WTC11 (cell line): ENCODE results near the gene PRKACB. TPM values are rescaled to one million over a fixed set of nuclear protein-coding genes. Genes with fewer than 3 reads are reported as not detected.

Experiments used
- ATAC-seq: fragments of 200-7000 bp; cut with Tn5 transposase; 2 replicates; pipeline ENCODE4 v1.10.0; 2021; ENCODE audit warnings: mild to moderate bottlenecking, moderate library complexity
- CTCF ChIA-PET: fragments of 300-600 bp; sonication (Branson Sonifier 250); formaldehyde crosslinking; loops from one replicate; lab custom pipeline; 2021; ENCODE audit warnings: antibody characterized with exemption; lab: Charles Lee
- POLR2A ChIA-PET: fragments of 350-600 bp; sonication (Branson Sonifier 250); formaldehyde crosslinking; loops from one replicate; lab custom pipeline; 2021; ENCODE audit warnings: antibody characterized with exemption; lab: Charles Lee
- DNase-seq: peaks from one replicate; pipeline ENCODE4 v3.0.0; 2021; ENCODE audit warnings: low spot score
- H3K27ac Mint-ChIP-seq: 2 replicates; pipeline ENCODE4 v1.8.0; 2021; ENCODE audit warnings: mixed read lengths
- H3K27me3 Mint-ChIP-seq: 2 replicates; pipeline ENCODE4 v1.8.0; 2021; ENCODE audit warnings: low read depth, mild to moderate bottlenecking, moderate library complexity, mixed read lengths
- H3K36me3 Mint-ChIP-seq: 2 replicates; pipeline ENCODE4 v1.8.0; 2021; ENCODE audit warnings: mixed read lengths
- H3K4me1 Mint-ChIP-seq: 2 replicates; pipeline ENCODE4 v1.8.0; 2022; ENCODE audit warnings: mixed read lengths
- H3K4me3 Mint-ChIP-seq: 2 replicates; pipeline ENCODE4 v1.8.0; 2021; ENCODE audit warnings: mild to moderate bottlenecking, moderate library complexity, mixed read lengths
- H3K9me3 Mint-ChIP-seq: 2 replicates; pipeline ENCODE4 v1.8.0; 2021; ENCODE audit warnings: mixed read lengths
- ELF4 ChIP-seq: sonication (generic); formaldehyde crosslinking; IDR thresholded peaks from 2 replicates; pipeline ENCODE4 v1.8.1; 2022; ENCODE audit warnings: low read depth, mild to moderate bottlenecking, moderate library complexity, missing genetic modification reagents
- EMX1 ChIP-seq: fragments of 250-450 bp; sonication (Bioruptor Pico); IDR thresholded peaks from 2 replicates; pipeline ENCODE4 v1.8.0; 2021; ENCODE audit warnings: mild to moderate bottlenecking
- ESRRA ChIP-seq: sonication (generic); formaldehyde crosslinking; IDR thresholded peaks from 2 replicates; pipeline ENCODE4 v1.8.1; 2022; ENCODE audit warnings: mild to moderate bottlenecking, missing genetic modification reagents, borderline replicate concordance
- FOXK1 ChIP-seq: sonication (generic); formaldehyde crosslinking; IDR thresholded peaks from 2 replicates; pipeline ENCODE4 v1.8.0; 2022; ENCODE audit warnings: mild to moderate bottlenecking, moderate library complexity, missing genetic modification reagents
- FOXP1 ChIP-seq: sonication (generic); formaldehyde crosslinking; IDR thresholded peaks from 2 replicates; pipeline ENCODE4 v1.8.0; 2022; ENCODE audit warnings: missing genetic modification reagents, mild to moderate bottlenecking, moderate library complexity, borderline replicate concordance
- JAZF1 ChIP-seq: fragments of 250-450 bp; sonication (Bioruptor Pico); IDR thresholded peaks from 2 replicates; pipeline ENCODE4 v1.9.0; 2021; ENCODE audit warnings: moderate library complexity, mild to moderate bottlenecking, inconsistent platforms
- KAT7 ChIP-seq: sonication (generic); formaldehyde crosslinking; IDR thresholded peaks from 2 replicates; pipeline ENCODE4 v1.8.1; 2023; ENCODE audit warnings: missing genetic modification reagents, mild to moderate bottlenecking, borderline replicate concordance
- MAX ChIP-seq: sonication (generic); formaldehyde crosslinking; IDR thresholded peaks from 2 replicates; pipeline ENCODE4 v1.8.0; 2022; ENCODE audit warnings: mild to moderate bottlenecking, missing genetic modification reagents
- MXD4 ChIP-seq: fragments of 250-450 bp; sonication (Bioruptor Pico); IDR thresholded peaks from 2 replicates; pipeline ENCODE4 v1.8.0; 2021; ENCODE audit warnings: mild to moderate bottlenecking, moderate library complexity, borderline replicate concordance
- NFYB ChIP-seq: sonication (generic); formaldehyde crosslinking; conservative IDR thresholded peaks from 2 replicates; pipeline ENCODE4 v1.8.0; 2022; ENCODE audit warnings: low read depth, missing genetic modification reagents
- NR1H2 ChIP-seq: sonication (generic); formaldehyde crosslinking; IDR thresholded peaks from 2 replicates; pipeline ENCODE4 v1.9.0; 2021; ENCODE audit warnings: mild to moderate bottlenecking, moderate library complexity, missing genetic modification reagents
- NR2C2 ChIP-seq: sonication (generic); formaldehyde crosslinking; IDR thresholded peaks from 2 replicates; pipeline ENCODE4 v1.8.0; 2022; ENCODE audit warnings: mild to moderate bottlenecking, missing genetic modification reagents
- OVOL2 ChIP-seq: fragments of 250-450 bp; sonication (Bioruptor Pico); IDR thresholded peaks from 2 replicates; pipeline ENCODE4 v1.9.0; 2021; ENCODE audit warnings: mild to moderate bottlenecking, borderline replicate concordance
- PRRX2 ChIP-seq: fragments of 250-450 bp; sonication (Bioruptor Pico); IDR thresholded peaks from 2 replicates; pipeline ENCODE4 v1.8.0; 2021; ENCODE audit warnings: mild to moderate bottlenecking
- SMAD4 ChIP-seq: sonication (generic); formaldehyde crosslinking; IDR thresholded peaks from 2 replicates; pipeline ENCODE4 v1.8.0; 2022; ENCODE audit warnings: mild to moderate bottlenecking, missing genetic modification reagents
- TEAD4 ChIP-seq: sonication (generic); formaldehyde crosslinking; IDR thresholded peaks from 2 replicates; pipeline ENCODE4 v1.8.0; 2022; ENCODE audit warnings: mild to moderate bottlenecking, missing genetic modification reagents
- USF2 ChIP-seq: sonication (generic); formaldehyde crosslinking; IDR thresholded peaks from 2 replicates; pipeline ENCODE4 v1.8.1; 2023; ENCODE audit warnings: mild to moderate bottlenecking, missing genetic modification reagents, moderate library complexity
- ZNF416 ChIP-seq: fragments of 250-450 bp; sonication (Bioruptor Pico); IDR thresholded peaks from 2 replicates; pipeline ENCODE4 v1.9.0; 2021; ENCODE audit warnings: mild to moderate bottlenecking, inconsistent platforms
- ZNF512 ChIP-seq: sonication (generic); formaldehyde crosslinking; IDR thresholded peaks from 2 replicates; pipeline ENCODE4 v1.8.1; 2022; ENCODE audit warnings: missing genetic modification reagents, borderline replicate concordance
- ZSCAN18 ChIP-seq: fragments of 250-450 bp; sonication (Bioruptor Pico); IDR thresholded peaks from 2 replicates; pipeline ENCODE4 v2.1.2; 2022; ENCODE audit warnings: mild to moderate bottlenecking, moderate library complexity
- total RNA-seq: library from RNA; stranded (reverse); gene quantifications from 3 replicates; pipeline ENCODE4 v1.2.3, GENCODE V29; 2021
- TF ChIP-seq, protein P1 (sequence below): sonication (generic); formaldehyde crosslinking; IDR thresholded peaks from 2 replicates; pipeline ENCODE4 v1.8.1; 2022; ENCODE audit warnings: mild to moderate bottlenecking, moderate library complexity, missing genetic modification reagents
- TF ChIP-seq, protein P2 (sequence below): sonication (generic); formaldehyde crosslinking; IDR thresholded peaks from 2 replicates; pipeline ENCODE4 v1.8.0; 2022; ENCODE audit warnings: mild to moderate bottlenecking, missing genetic modification reagents
- TF ChIP-seq, protein P3 (sequence below): sonication (generic); formaldehyde crosslinking; IDR thresholded peaks from 2 replicates; pipeline ENCODE4 v1.8.1; 2023; ENCODE audit warnings: mild to moderate bottlenecking, moderate library complexity, missing genetic modification reagents

PRKACB gene
- total RNA-seq, 1 experiment from 2014 or later = 18.4 TPM

GRCh38 chr1:84171481-84171880 is 27.4 kb downstream of the PRKACB start:
- ChIA-PET POLR2A (no interaction called here), CTCF (no interaction called here)
- DNase-seq (no peak), ATAC-seq (no peak)
- H3K27me3 Mint-ChIP-seq = no peaks in the 10 kb centered on the region
- no peaks in the 10 kb centered on the region for H3K9me3 Mint-ChIP-seq
- no peak overlapping the region for H3K4me3 Mint-ChIP-seq
- no peaks in the 10 kb centered on the region for H3K36me3 Mint-ChIP-seq
- TF ChIP-seq EMX1 (no peak), MAX (no peak), NFYB (CRISPR knock-in tag) (no peak)
- H3K27ac Mint-ChIP-seq = no peak overlapping the region
- H3K4me1 Mint-ChIP-seq = peaks cover 7% of the 10 kb centered on the region

- Mint-ChIP-seq H3K36me3 (no peaks in the 10 kb centered on the region), H3K27me3 (no peaks in the 10 kb centered on the region), H3K4me3 (no peak overlapping the region), H3K9me3 (no peaks in the 10 kb centered on the region), H3K4me1 (peaks cover 7% of the 10 kb centered on the region), H3K27ac (0 out of 2 replicates have a peak overlapping the region, but pooled peaks have one; percentile 8)
- ChIA-PET CTCF (no interaction called here), POLR2A (no interaction called here)
- TF ChIP-seq, protein P1, sequence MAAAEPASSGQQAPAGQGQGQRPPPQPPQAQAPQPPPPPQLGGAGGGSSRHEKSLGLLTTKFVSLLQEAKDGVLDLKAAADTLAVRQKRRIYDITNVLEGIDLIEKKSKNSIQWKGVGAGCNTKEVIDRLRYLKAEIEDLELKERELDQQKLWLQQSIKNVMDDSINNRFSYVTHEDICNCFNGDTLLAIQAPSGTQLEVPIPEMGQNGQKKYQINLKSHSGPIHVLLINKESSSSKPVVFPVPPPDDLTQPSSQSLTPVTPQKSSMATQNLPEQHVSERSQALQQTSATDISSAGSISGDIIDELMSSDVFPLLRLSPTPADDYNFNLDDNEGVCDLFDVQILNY (CRISPR knock-in tag) = no peak
- TF ChIP-seq FOXP1 (CRISPR knock-in tag) (no peak), ZNF416 (CRISPR knock-in tag) (no peak), ELF4 (CRISPR knock-in tag) (no peak), TEAD4 (CRISPR knock-in tag) (no peak), ESRRA (CRISPR knock-in tag) (no peak), ZNF512 (no peak), KAT7 (CRISPR knock-in tag) (no peak), SMAD4 (CRISPR knock-in tag) (no peak), OVOL2 (CRISPR knock-in tag) (no peak), JAZF1 (CRISPR knock-in tag) (no peak), NR1H2 (CRISPR knock-in tag) (no peak), ZSCAN18 (CRISPR knock-in tag) (no peak), FOXK1 (CRISPR knock-in tag) (no peak), NR2C2 (CRISPR knock-in tag) (no peak), MXD4 (CRISPR knock-in tag) (no peak), USF2 (CRISPR knock-in tag) (no peak), PRRX2 (CRISPR knock-in tag) (no peak)
- TF ChIP-seq, protein P2, sequence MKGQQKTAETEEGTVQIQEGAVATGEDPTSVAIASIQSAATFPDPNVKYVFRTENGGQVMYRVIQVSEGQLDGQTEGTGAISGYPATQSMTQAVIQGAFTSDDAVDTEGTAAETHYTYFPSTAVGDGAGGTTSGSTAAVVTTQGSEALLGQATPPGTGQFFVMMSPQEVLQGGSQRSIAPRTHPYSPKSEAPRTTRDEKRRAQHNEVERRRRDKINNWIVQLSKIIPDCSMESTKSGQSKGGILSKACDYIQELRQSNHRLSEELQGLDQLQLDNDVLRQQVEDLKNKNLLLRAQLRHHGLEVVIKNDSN (CRISPR knock-in tag) = no peak
- TF ChIP-seq, protein P3, sequence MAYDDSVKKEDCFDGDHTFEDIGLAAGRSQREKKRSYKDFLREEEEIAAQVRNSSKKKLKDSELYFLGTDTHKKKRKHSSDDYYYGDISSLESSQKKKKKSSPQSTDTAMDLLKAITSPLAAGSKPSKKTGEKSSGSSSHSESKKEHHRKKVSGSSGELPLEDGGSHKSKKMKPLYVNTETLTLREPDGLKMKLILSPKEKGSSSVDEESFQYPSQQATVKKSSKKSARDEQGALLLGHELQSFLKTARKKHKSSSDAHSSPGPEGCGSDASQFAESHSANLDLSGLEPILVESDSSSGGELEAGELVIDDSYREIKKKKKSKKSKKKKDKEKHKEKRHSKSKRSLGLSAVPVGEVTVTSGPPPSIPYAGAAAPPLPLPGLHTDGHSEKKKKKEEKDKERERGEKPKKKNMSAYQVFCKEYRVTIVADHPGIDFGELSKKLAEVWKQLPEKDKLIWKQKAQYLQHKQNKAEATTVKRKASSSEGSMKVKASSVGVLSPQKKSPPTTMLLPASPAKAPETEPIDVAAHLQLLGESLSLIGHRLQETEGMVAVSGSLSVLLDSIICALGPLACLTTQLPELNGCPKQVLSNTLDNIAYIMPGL (CRISPR knock-in tag) = no peak
- DNase-seq = no peak
- peak; percentile 63 for ATAC-seq
Observed at GRCh38 chr1:84174051-84174556, 30.0 kb downstream of the PRKACB start.
